K562 treated with DMSO at 1 percent for 4 hours (cell line): ENCODE results near the gene STX18. TPM values are rescaled to one million over a fixed set of nuclear protein-coding genes. Genes with fewer than 3 reads are reported as not detected.

ENCODE experiments used
- total RNA-seq: library from RNA; unstranded; fragments of 300-600 nt; gene quantifications from 2 replicates; pipeline ENCODE4 v1.2.3, GENCODE V29; 2022; ENCODE audit not compliant: insufficient read depth

Gene STX18
- 13.8 and 15.7 TPM in 2 replicates for total RNA-seq

DNA sequence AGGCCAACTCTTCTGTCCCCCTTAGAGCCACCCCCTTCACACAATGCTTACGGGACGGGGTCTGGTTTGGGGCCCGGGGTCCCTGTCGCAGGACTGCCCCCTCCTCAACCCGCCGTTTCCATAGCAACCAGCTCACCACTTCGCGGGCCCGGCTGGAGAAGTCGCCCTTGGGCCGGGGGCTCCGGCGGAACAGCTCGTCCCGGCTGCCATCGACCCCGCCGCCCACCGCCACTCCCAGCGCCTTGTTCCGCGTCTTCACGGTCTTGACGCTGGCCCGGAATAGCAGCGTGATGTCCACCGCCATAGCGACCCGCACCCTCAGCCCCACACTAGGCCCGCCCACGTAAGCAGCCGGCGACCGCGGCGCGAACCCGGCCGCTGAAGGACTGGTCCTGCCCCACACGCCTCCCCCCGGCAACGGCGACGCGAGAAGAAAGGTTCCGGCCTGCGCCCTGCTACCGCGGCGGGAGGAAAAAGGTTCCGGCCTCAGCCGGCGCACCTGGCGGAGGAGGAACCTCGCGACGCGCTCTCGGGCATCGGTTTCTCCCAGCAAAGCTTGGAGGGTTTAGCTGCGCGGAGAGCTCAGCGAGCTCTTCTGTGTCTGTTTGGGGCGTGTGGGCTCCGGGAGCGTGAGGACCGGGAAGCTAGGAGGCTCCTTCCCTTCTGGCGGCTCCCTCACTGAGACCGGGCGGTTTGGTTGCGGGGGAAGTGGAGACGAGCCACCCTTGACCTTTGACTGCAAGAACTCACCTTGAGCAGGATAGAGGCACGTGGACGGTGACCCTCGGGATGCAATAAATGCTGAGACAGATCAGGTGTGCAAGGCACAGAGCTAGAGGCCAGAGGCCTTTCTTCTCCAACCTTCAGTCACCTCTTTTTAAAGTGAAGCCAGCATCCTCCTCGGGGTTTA lies at the start of gene STX18:
TSS of gene STX18 (minus strand) at position 388 of the 910 bp plus-strand sequence. CDS start at position 304, 84 bp downstream.

DNA sequence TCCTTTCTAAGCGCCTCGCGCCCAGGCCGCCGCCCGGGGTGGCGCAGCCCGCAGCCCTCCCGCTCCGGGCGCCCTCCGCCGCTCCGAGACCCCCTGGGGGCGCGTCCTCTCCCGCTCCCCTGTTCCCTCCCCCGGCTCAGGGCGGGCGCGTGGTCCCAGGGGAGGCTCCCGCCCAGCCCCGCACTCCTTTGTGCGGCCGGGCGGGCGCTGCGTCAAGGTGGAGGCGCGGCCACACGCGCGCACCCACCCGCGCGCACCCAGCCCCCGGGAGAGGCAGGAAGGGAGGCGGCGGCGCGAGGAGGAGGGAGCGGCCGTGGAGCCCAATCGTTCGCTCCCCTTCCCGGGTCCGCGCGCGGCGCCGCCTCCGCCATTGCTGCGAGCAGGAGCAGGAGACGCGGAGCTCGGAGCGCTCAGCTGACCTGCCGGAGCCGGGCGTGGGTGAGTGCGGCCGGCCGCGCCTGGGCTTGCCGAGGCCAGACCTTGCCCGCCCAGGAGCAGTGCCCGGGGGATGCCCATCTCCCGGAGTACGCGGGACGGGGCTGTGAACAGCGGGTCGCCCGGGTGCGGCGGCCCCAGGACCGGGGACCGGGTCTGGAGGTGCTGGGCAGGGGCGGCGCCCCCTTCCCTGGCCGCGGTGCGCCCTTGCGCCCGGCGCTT lies 155.0 kb downstream of the STX18 start, which contains the start of gene NSG1:
TSS of gene NSG1 (plus strand) at position 367 of the 657 bp plus-strand sequence. CDS start 528 bp downstream, outside the sequence.

Other genes with a start within 250 kb of the STX18 start
- not detected in 2 replicates for gene NSG1, start 154.9 kb downstream of the STX18 start, total RNA-seq